ENCODE measurements around the gene COMTD1.
"Not testable (repeated sequence)": the region's sequence is repeated elsewhere in the genome, so short reads cannot be mapped to it uniquely, and the experiment has no call there.

The COMTD1 gene

GRCh38 chr10:75197066-75197465, 38.7 kb downstream of the COMTD1 start:
- no peak overlapping the region for H3K4me3 ChIP-seq (ENCODE audit: low read depth, low read length)
- H3K36me3 ChIP-seq (replicated peaks): no peaks in the 10 kb centered on the region
- TF ChIP-seq CTCF (IDR thresholded peaks at IDR 0.05; ENCODE audit: low read depth, low read length, missing control alignments): no peak
- in situ Hi-C loops (cut with HindIII; ENCODE audit: low pct_ligation_motif_present, low sequenced_read_pairs): no loop called here
- H3K27me3 ChIP-seq (replicated peaks): no peaks in the 10 kb centered on the region
- no peak for DNase-seq
- H3K27ac ChIP-seq: no peak overlapping the region

DNA sequence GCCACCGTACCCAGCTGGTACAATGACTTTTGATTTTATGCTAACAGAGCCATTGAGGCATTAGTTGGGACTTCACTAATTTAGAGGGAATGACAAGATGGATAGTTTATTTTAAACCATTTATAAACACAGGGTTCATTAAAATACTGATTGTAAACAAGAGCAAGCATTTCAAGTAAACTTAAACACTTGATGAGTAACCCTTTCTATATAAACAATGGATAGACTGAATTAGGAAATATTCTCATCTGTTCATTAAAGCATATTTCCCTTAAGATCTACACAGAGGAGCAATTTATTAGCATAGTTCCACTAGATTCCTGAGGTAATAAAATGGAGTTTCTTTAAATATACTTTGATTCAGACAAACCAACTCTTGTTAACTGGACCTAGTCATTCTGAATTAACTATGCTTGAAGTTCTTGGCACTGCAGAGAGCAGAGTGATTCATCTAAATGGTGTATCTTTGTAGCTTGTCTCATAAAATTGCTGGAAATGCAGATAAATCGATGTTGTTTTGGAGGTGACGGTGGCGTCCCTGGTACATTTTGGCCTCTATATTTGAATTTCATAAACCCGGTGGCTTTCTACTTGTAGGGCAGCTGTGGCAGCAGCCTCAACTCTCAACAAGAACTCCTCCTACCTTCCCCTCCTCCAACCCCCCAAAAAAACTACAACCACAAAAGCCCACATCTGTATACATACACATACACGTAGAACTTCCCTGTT, 40.6 kb downstream of the COMTD1 start:
- in situ Hi-C loops (cut with HindIII; ENCODE audit: low pct_ligation_motif_present, low sequenced_read_pairs): no loop called here
- no peaks in the 10 kb centered on the region for H3K27me3 ChIP-seq (replicated peaks)
- no peak for DNase-seq
- TF ChIP-seq CTCF (IDR thresholded peaks at IDR 0.05; ENCODE audit: low read depth, low read length, missing control alignments): no peak
- no peak overlapping the region for H3K27ac ChIP-seq
- H3K4me3 ChIP-seq (ENCODE audit: low read depth, low read length): no peak overlapping the region
- no peaks in the 10 kb centered on the region for H3K36me3 ChIP-seq (replicated peaks)

DNA sequence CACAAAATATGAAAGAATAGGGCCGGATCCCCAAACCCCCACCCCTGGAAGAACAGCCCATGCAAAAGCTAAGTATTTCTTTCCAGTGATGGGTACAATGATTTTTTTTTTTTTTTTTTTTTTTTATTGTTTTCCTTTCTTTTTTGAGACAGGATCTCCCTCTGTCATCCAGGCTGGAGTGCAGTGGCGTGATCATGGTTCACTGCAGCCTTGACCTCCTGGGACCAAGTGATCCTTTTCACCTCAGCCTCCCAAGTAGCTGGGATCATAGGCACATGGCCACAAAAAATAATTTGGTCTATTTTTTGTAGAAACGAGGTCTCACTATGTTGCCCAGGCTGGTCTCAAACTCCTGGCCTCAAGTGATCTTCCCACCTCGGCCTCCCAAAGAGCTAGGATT, 41.1 kb downstream of the COMTD1 start:
- H3K27me3 ChIP-seq (replicated peaks); DNase-seq; H3K36me3 ChIP-seq (replicated peaks); in situ Hi-C loops (cut with HindIII; ENCODE audit: low pct_ligation_motif_present, low sequenced_read_pairs); H3K4me3 ChIP-seq (ENCODE audit: low read depth, low read length); H3K27ac ChIP-seq: not testable (repeated sequence)

GRCh38 chr10:75191821-75192568, 43.8 kb downstream of the COMTD1 start:
- in situ Hi-C loops (cut with HindIII; ENCODE audit: low pct_ligation_motif_present, low sequenced_read_pairs): no loop called here
- no peaks in the 10 kb centered on the region for H3K36me3 ChIP-seq (replicated peaks)
- H3K4me3 ChIP-seq (ENCODE audit: low read depth, low read length): no peak overlapping the region
- no peak for TF ChIP-seq CTCF (IDR thresholded peaks at IDR 0.05; ENCODE audit: low read depth, low read length, missing control alignments)
- H3K27ac ChIP-seq: peak overlapping the region; percentile 44
- H3K27me3 ChIP-seq (replicated peaks): no peaks in the 10 kb centered on the region
- peak; percentile 89 for DNase-seq

GRCh38 chr10:75189266-75190096, 46.3 kb downstream of the COMTD1 start:
- H3K27ac ChIP-seq: no peak overlapping the region
- in situ Hi-C loops (cut with HindIII; ENCODE audit: low pct_ligation_motif_present, low sequenced_read_pairs): no loop called here
- H3K27me3 ChIP-seq (replicated peaks): no peaks in the 10 kb centered on the region
- TF ChIP-seq CTCF (IDR thresholded peaks at IDR 0.05; ENCODE audit: low read depth, low read length, missing control alignments): no peak
- DNase-seq: no peak
- H3K36me3 ChIP-seq (replicated peaks): no peaks in the 10 kb centered on the region
- no peak overlapping the region for H3K4me3 ChIP-seq (ENCODE audit: low read depth, low read length)

DNA sequence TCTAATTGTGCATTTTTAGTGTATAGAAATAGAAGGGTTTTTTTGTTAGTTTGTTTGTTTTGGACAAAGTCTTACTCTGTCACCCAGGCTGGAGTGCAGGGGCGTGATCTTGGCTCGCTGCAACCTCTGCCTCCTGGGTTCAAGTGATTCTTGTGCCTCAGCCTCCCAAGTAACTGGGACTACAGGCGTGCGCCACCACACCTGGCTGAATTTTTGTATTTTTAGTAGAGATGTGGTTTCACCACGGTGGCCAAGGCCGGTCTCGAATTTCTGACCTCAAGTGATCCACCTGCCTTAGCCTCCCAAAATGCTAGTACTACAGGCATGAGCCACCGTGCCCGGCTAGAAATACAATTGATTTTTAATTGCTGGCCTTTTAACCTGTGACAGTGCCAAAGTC, 47.2 kb downstream of the COMTD1 start:
- H3K4me3 ChIP-seq (ENCODE audit: low read depth, low read length); H3K36me3 ChIP-seq (replicated peaks); in situ Hi-C loops (cut with HindIII; ENCODE audit: low pct_ligation_motif_present, low sequenced_read_pairs); DNase-seq; H3K27ac ChIP-seq; H3K27me3 ChIP-seq (replicated peaks): not testable (repeated sequence)
